T-helper 1 cell treated with Interleukin-12 subunit alpha and Interleukin-12 subunit beta and Interleukin-4 antibody, amounts not matched to agents 30 μg/mL and 1 μg/mL, for 36 hours (primary cell): Measurements from ENCODE around the gene ALDH8A1.

Experiments
- H3K27ac Mint-ChIP-seq: one replicate; pipeline ENCODE4 v1.8.0; 2021; ENCODE audit warnings: mild to moderate bottlenecking, mixed read lengths
- H3K27me3 Mint-ChIP-seq: one replicate; pipeline ENCODE4 v1.8.0; 2021; ENCODE audit warnings: low read depth, mixed read lengths
- H3K36me3 Mint-ChIP-seq: one replicate; pipeline ENCODE4 v1.8.0; 2021; ENCODE audit warnings: low read depth, mixed read lengths
- H3K4me1 Mint-ChIP-seq: one replicate; pipeline ENCODE4 v1.8.0; 2021; ENCODE audit warnings: low read depth, mixed read lengths
- H3K4me3 Mint-ChIP-seq: one replicate; pipeline ENCODE4 v1.8.0; 2021; ENCODE audit warnings: mild to moderate bottlenecking, moderate library complexity, mixed read lengths
- H3K9me3 Mint-ChIP-seq: one replicate; pipeline ENCODE4 v1.8.0; 2021; ENCODE audit warnings: mixed read lengths

ALDH8A1 gene

DNA sequence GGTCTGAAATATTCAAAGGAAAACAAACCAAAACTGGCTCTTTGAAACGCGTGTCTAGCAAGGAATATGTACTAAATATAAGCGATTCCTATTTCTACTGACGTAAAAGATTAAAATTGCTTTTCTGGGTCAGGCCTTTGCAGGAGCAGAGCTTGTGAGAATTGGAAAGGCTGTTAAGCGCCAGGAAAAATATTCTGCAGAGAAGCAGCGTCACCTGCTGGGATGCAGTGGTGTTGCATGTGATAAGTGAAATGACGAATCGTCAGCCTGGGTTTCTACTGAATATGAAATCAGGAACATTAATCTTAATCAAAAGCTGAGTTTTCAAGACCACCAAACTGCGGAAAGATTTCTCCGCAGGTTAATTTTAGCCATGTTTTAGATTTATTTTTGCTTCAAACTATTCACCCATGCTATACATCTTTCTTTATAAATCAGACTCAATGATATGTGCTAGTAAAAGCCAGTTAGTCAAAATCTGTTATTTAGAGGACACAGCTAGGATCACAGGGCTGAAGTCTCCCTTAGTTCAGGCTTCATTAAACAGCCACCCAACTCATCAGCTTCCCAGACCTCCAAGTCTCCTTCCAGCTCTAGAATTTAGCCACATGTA, 67.4 kb downstream of the ALDH8A1 start:
- H3K36me3 Mint-ChIP-seq: no peaks in the 10 kb centered on the region
- H3K4me3 Mint-ChIP-seq: no peak overlapping the region
- no peak overlapping the region for H3K27ac Mint-ChIP-seq
- peaks cover 5% of the 10 kb centered on the region for H3K4me1 Mint-ChIP-seq
- H3K9me3 Mint-ChIP-seq: no peaks in the 10 kb centered on the region
- peaks cover 22% of the 10 kb centered on the region for H3K27me3 Mint-ChIP-seq

DNA sequence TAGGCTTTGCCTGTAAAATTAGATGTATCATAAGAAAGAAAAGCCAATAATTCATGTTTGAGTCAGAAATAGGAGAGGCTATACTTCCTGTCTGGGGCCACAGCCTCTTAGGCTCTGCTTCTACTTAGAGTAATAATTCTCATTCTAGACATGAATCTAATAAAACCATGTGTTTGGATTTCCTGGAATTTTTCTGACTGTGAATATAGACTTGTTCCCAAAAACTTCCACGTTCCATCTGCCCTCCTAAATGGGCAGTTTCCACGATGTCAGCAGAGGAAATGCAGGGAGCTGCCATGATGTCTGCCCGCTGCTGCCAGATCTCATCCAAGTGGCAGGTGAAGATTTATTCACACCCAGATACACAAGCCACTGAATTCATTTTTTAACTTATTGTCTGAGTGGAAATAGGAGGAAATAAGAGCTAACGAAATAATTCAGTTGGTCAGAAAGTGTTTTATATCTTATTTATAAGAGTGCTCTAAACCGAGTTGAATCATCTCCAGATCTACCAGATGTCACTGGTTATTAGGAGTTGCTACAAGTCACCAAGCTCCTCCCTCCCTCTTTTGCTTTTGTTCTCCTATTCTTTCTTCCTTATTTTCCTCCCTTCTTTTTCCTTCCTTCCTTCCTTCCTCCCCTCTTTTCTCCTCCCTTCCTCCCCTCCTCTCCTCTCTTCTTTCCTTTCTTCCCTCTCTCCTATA, 69.3 kb downstream of the ALDH8A1 start:
- Mint-ChIP-seq H3K27me3 (peaks cover 19% of the 10 kb centered on the region), H3K9me3 (peaks cover 4% of the 10 kb centered on the region), H3K4me1 (peaks cover 5% of the 10 kb centered on the region), H3K27ac (no peak overlapping the region), H3K4me3 (no peak overlapping the region), H3K36me3 (no peaks in the 10 kb centered on the region)

DNA sequence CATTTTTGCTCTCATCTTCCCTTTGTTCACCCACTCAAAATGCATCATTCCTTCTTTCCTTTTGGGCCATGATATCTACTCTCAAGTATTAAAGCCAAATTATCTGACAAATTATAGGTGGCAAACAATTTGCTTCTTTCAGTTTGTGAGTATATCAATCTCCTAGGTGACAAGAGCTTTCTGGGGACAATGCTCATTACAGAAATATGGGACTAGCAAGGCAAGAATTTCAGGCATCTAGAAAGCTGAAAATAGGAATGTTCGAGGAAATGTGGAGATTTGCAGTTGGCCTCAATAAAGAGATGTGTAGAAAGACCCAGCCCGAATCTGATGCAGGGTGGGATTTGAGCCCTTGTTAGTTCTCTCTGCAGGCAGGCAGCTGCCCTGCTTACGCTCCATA, 71.8 kb downstream of the ALDH8A1 start:
- H3K27ac Mint-ChIP-seq: no peak overlapping the region
- H3K9me3 Mint-ChIP-seq: peaks cover 14% of the 10 kb centered on the region
- no peak overlapping the region for H3K4me3 Mint-ChIP-seq
- peaks cover 1% of the 10 kb centered on the region for H3K27me3 Mint-ChIP-seq
- H3K36me3 Mint-ChIP-seq: peaks cover 4% of the 10 kb centered on the region
- peaks cover 14% of the 10 kb centered on the region for H3K4me1 Mint-ChIP-seq

DNA sequence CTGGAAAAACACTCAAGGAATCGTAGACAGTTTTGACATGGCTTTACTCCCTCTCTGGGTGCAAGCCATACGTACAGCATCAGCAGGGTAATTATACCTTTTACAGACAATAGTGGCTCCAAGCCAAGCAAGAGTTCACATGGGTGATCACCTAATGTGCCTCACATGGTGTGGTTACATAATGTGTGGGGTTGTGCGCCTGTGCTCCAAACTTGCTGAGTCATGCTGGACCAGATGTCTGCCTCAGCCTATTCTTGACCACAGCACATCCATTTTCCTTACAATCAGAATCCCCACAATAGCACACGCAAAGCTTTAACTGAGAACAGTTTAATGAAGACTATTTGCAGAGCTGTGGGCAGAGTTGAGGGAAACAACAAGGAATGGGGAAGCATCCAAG, 74.5 kb downstream of the ALDH8A1 start:
- peaks cover 18% of the 10 kb centered on the region for H3K4me1 Mint-ChIP-seq
- H3K9me3 Mint-ChIP-seq: peaks cover 14% of the 10 kb centered on the region
- no peak overlapping the region for H3K4me3 Mint-ChIP-seq
- H3K36me3 Mint-ChIP-seq: peaks cover 4% of the 10 kb centered on the region
- H3K27me3 Mint-ChIP-seq: no peaks in the 10 kb centered on the region
- no peak overlapping the region for H3K27ac Mint-ChIP-seq

DNA sequence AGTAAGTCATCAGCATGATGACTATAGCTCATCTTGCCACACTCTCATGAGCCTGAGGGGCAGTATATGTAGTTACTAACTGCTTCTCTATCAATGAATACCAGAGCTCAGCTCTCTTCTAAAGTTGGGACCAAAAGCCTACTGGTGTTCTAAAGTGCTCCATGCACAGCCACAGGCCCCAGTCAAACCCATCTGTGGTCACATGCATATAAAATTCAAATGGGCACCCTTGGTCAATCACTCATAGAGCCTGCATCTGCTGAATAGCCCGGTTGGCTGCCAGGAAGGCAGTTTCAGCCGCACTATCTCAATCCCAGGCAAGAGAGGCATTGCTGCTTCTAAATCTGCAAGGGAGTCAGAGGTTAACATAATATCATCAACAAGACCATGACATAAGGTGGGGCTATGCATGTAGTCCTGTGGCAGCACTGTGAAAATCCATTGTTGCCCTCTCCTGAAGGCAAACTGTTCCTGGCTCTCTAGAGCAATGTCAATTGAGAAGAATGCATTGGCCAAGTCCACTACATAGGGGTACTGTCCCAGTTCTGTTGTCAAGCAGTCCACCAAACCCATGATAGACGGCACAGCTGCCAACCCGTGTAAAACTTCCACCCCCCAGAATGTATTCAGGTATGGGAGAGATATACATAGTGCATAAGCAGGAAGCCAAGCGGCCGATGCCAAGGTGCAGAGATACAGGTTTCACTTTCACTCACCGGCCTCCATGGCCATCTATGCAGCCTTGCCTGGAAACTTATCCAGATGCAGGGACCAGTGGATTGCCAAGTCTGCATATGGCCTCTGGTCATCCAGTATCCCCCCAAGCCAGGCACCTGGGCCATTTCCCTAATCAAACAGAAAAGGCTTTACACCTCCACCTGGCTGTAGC, 76.2 kb downstream of the ALDH8A1 start:
- Mint-ChIP-seq H3K4me1 (peaks cover 18% of the 10 kb centered on the region), H3K27me3 (no peaks in the 10 kb centered on the region), H3K4me3 (no peak overlapping the region), H3K36me3 (peaks cover 4% of the 10 kb centered on the region), H3K27ac (no peak overlapping the region), H3K9me3 (peaks cover 14% of the 10 kb centered on the region)

DNA sequence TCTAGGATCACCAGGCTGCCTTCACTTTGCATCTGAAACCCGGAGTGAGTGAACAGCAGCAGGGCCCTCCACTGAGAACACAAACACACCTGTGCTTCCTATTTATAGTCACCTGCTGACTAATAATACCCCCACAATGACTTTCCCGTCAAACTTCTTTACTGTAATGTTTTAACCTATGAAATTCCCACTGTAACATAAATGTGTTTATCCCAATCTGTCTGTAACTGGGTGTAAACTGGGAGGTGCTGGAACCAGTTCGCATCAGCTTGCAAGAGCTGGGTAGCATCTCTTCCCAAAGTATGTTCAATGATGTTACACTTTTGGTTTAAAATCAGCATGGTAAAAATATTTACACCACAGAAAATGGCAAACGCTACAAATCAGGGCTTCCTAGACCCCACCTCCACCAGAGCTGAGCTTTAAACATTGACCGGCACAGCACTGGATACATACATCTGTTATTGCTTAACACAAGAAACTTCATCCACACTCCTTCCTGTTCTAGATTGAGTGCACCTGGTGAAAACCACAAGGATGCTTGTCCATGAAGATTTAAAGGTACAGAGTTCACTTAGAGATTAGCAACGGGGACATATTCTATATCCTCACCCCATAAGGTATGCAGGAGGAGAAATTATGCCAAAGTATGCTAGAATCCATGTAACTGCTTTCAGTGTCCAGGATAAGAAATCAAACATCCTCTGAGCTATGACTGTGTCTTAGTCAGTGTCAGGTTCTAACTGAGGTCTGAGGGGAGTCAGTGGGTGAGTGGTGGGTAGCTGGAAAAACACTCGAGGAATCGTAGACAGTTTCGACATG, 79.0 kb downstream of the ALDH8A1 start:
- H3K4me1 Mint-ChIP-seq: peaks cover 18% of the 10 kb centered on the region
- peaks cover 4% of the 10 kb centered on the region for H3K36me3 Mint-ChIP-seq
- H3K27me3 Mint-ChIP-seq: no peaks in the 10 kb centered on the region
- no peak overlapping the region for H3K4me3 Mint-ChIP-seq
- H3K27ac Mint-ChIP-seq: no peak overlapping the region
- peaks cover 13% of the 10 kb centered on the region for H3K9me3 Mint-ChIP-seq

DNA sequence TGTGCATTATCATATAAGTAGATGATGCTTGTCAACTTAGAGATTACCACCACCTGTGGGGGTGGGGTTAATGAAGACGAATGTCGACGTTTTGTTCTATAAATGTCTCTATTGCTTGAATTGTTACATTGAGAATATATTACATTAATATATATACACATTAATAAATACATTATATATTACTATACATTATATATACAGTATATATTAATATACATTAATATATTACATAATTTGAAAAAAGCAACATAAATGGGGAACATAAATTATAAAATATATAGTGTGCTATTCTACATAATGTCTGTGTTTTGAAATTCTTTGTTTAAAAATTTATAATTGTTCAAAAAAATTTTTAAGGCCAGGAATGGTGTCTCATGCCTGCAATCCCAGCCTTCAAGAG, 81.1 kb downstream of the ALDH8A1 start:
- Mint-ChIP-seq H3K4me3 (no peak overlapping the region), H3K9me3 (no peaks in the 10 kb centered on the region), H3K27me3 (no peaks in the 10 kb centered on the region), H3K4me1 (peaks cover 12% of the 10 kb centered on the region), H3K27ac (no peak overlapping the region), H3K36me3 (no peaks in the 10 kb centered on the region)
